Activated CD4-positive, alpha-beta T cell treated with anti-CD3 and anti-CD28 coated beads, Interleukin-2, amount 50 U/mL, for 48 hours (primary cell): ENCODE measurements around the gene AKAP8L.
A peak's percentile ranks its signal among the peaks of the same experiment; 100 is the strongest.
"Not testable (repeated sequence)": the region's sequence is repeated elsewhere in the genome, so short reads cannot be mapped to it uniquely, and the experiment has no call there.

Experiments used
- DNase-seq, 2 experiments: peaks; one replicate each; pipeline ENCODE4 v3.0.0-alpha.2; 2020

The AKAP8L gene

GRCh38 chr19:15412832-15413231, 6.0 kb downstream of the AKAP8L start:
- no peak for DNase-seq

GRCh38 chr19:15411351-15411750, 7.4 kb downstream of the AKAP8L start:
- not testable (repeated sequence) for DNase-seq

GRCh38 chr19:15404780-15405211, 14.0 kb downstream of the AKAP8L start:
- DNase-seq: no peak

GRCh38 chr19:15404097-15404779, 14.6 kb downstream of the AKAP8L start:
- no peak for DNase-seq

GRCh38 chr19:15403151-15403531, 15.6 kb downstream of the AKAP8L start:
- no peak for DNase-seq

- no peak for DNase-seq
These were observed 16.2 kb downstream of the AKAP8L start for GRCh38 chr19:15402411-15403150.

- DNase-seq: no peak
These were observed 17.4 kb downstream of the AKAP8L start for GRCh38 chr19:15401397-15401710.

- DNase-seq: no peak
These were observed 18.0 kb downstream of the AKAP8L start for GRCh38 chr19:15400521-15401396.

- no peak for DNase-seq
These were observed 19.2 kb downstream of the AKAP8L start for GRCh38 chr19:15399635-15400034.

- no peak for DNase-seq
These were observed 19.6 kb downstream of the AKAP8L start for GRCh38 chr19:15399234-15399515.

- no peak for DNase-seq
These were observed 20.1 kb downstream of the AKAP8L start for GRCh38 chr19:15398501-15399233.

- DNase-seq: no peak
These were observed 21.0 kb downstream of the AKAP8L start for GRCh38 chr19:15397782-15398181.

GRCh38 chr19:15397236-15397635, 21.6 kb downstream of the AKAP8L start:
- no peak for DNase-seq

GRCh38 chr19:15396436-15396835, 22.4 kb downstream of the AKAP8L start:
- no peak for DNase-seq

GRCh38 chr19:15395251-15395650, 23.5 kb downstream of the AKAP8L start:
- not testable (repeated sequence) for DNase-seq

- DNase-seq: no peak
These were observed 24.4 kb downstream of the AKAP8L start for GRCh38 chr19:15394426-15394825.

- DNase-seq: no peak
These were observed 24.8 kb downstream of the AKAP8L start for GRCh38 chr19:15393963-15394362.

GRCh38 chr19:15390814-15391213, 28.0 kb downstream of the AKAP8L start:
- no peak for DNase-seq

GRCh38 chr19:15381864-15382263, 36.9 kb downstream of the AKAP8L start:
- DNase-seq: no peak

GRCh38 chr19:15381429-15381828, 37.4 kb downstream of the AKAP8L start:
- no peak for DNase-seq

- peak; percentile 52 to 62 for DNase-seq
These were observed 38.7 kb downstream of the AKAP8L start for GRCh38 chr19:15379999-15380647.
